Endothelial cell of umbilical vein (primary cell): Measurements from ENCODE around the gene EEF1G.
"Not testable (repeated sequence)": the region's sequence is repeated elsewhere in the genome, so short reads cannot be mapped to it uniquely, and the experiment has no call there.

Experiments used
- CTCF ChIP-seq, 2 donors: IDR thresholded peaks; 1 replicate in 1 of 2; 2 replicates in 1 of 2; pipeline ENCODE4 v1.5.1; 2011; ENCODE audit warnings: low read length in 2 of 2, mild to moderate bottlenecking in 2 of 2, moderate library complexity in 2 of 2, control low read depth in 1 of 2, inconsistent platforms in 1 of 2, low read depth in 1 of 2; ENCODE audit not compliant: insufficient read depth in 1 of 2; ENCODE audit errors: extremely low read depth in 1 of 2
- POLR2AphosphoS5 ChIP-seq: IDR thresholded peaks from 2 replicates; pipeline ENCODE4 v1.6.1; 2012; ENCODE audit warnings: low read depth, mild to moderate bottlenecking, control low read depth, low read length, moderate library complexity; ENCODE audit not compliant: insufficient read depth

- not testable (repeated sequence) for TF ChIP-seq CTCF (IDR thresholded peaks at IDR 0.05; ENCODE audit: extremely low read depth in 1 of 2, insufficient read depth in 1 of 2, low read depth in 1 of 2, low read length in 2 of 2); POLR2AphosphoS5
Measured at GRCh38 chr11:62550478-62550877, 23.2 kb downstream of the EEF1G start.
